Activated T-cell treated with anti-CD3 and anti-CD28 coated beads for 48 hours (primary cell): ENCODE data around the gene TFPT.

Experiments
- DNase-seq: peaks from one replicate; pipeline ENCODE4 v3.0.0-alpha.2; 2020; ENCODE audit warnings: low read depth

The TFPT gene, protein sequence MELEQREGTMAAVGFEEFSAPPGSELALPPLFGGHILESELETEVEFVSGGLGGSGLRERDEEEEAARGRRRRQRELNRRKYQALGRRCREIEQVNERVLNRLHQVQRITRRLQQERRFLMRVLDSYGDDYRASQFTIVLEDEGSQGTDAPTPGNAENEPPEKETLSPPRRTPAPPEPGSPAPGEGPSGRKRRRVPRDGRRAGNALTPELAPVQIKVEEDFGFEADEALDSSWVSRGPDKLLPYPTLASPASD

GRCh38 chr19:54115109-54116063 lies at the start of gene TFPT, which contains the start of gene PRPF31:
TSS of gene TFPT (minus strand) at chr19:54115657. CDS start at chr19:54115269, 388 bp downstream.
TSS of gene PRPF31 (plus strand) at chr19:54115754. CDS start at chr19:54118279, 2,525 bp downstream.
- DNase-seq, result peak; percentile 90

DNA sequence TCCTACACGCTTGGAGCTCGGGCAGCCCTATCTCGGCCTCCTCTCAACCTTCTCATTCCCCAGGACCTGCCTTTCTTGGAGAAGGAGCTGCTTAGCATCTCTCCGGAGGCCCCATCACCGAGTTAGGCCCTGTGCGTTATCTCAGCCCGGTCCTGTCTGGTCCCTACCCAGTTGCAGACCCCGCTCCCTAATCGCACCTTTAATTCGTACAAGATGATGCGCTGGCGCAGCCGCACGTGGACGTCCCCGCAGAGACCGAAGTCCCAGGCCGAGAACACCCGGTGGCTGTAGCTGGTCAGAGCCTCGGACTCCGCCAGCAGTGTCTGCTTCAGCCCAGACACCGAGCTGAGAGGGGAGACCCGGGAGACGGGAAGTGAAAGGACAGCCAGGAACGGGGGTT lies 49.8 kb upstream of the TFPT start:
- no peak for DNase-seq

DNA sequence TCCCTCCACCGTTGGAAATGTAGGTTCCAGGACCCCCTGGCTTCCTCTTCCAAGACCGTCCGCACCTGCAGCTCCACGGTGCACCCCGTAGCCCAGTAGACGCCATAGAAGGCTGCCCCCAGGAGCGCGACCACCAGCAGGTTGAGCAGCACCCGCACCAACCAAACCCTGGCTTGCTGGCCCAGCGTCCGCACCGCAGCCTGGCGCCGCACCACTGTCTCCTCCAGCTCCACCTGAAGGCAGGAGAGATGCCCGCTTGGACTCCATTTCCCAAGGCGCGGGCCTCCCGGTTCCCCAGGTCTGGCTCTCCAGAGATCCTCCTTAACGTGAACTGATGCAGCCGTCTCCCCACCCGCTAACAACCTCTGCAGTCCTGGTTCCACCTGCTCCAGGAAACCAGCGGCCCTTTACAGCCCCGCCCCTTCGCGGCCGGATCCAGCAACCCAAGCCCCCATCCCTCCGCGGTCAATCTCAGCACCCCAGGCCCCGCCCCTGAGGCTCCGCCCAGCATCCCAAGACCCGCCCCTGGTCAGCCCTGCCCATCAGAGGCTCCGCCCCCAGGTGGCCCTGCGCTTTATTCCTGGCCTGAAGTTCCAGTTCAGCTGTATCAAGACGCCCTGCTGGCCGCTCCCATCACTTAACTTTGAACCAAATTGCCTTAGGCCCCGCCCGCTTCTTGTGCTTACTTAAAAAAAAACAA lies 49.1 kb upstream of the TFPT start:
- DNase-seq, result peak; percentile 64

DNA sequence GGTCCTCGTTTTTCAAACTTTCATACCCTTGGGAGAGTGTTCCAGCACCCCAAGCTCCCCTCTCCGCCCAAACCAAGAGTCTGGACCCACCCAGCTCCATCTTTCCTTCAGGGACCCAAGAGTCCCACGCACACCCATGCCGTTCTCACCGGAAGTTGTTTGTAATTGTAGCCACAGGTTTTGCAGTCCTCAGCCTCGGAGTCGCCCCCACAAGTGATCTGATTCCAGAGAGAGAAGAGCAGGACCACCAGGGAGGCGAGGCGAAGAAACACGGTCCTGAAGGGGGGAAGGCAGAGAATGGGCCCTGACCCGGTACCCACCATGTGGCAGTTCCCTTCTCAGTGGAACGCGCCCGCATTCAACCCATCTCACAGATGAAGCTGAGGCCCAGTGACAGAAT lies 47.4 kb upstream of the TFPT start:
- DNase-seq, result no peak

DNA sequence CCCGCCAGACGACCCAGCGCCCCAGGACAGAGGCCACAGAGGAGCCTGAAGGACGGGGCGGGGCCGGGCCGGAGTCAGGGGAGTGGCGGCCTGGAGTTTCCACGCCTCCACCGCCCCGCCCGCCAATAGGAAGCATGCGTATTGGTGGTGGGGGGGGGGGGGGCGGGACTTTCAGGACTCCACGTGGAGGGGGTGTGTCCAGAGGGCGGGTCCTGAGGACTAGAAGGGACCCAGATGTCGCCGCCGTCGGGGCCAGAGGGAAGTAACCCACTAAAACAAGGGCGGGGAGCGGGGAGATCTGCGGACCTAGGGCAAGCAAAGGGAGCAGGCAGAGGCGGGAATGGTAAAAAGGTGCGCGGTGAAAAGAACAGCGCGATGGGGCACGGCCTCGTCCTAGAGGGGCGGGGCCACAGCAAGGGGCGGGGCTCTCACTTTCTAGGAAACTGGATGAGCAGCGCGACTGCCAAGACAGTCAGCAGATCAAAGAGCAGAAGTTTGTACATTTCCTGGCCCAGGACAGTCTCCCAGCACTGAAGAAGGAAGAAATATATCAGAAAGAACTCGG lies 46.9 kb upstream of the TFPT start:
- DNase-seq, result peak; percentile 74

GRCh38 chr19:54160854-54161253 lies 45.4 kb upstream of the TFPT start:
- no peak for DNase-seq

DNA sequence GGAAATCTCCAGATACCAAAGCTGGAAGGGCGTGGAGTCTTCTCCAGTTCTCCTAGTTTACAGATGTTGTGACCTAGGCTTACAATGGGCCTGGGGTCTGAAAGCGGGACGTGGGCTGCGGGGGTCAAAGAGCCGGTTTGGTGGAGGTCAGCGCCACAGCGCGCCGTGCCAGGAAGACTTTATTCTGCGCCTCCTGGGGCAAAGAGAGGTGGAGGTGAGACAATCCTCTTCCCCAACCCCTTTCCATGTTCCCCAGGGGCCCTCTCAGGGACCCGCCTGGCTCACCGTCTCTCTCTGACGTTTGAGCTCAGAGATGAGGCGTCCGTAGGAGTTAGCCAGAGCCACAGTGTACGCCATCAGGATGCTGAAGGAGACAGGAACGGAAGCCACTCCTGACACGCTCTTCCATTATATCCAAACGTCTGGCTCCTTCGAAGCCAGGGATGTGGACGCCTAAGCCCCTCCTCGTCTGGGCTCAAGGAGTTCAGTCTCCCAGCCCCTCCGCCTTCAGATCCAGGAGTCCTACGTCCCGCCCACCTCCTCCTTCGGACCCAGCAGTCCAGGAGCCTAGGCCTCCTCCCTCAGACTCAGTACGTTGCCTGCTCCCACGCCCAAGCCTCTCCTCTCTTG lies 44.8 kb upstream of the TFPT start:
- no peak for DNase-seq

- DNase-seq, result peak; percentile 94
These were observed 44.1 kb upstream of the TFPT start, which contains the start of gene LENG1 for GRCh38 chr19:54159352-54160181. TSS of gene LENG1 (minus strand) at chr19:54159721. CDS start at chr19:54159695, 26 bp downstream.

DNA sequence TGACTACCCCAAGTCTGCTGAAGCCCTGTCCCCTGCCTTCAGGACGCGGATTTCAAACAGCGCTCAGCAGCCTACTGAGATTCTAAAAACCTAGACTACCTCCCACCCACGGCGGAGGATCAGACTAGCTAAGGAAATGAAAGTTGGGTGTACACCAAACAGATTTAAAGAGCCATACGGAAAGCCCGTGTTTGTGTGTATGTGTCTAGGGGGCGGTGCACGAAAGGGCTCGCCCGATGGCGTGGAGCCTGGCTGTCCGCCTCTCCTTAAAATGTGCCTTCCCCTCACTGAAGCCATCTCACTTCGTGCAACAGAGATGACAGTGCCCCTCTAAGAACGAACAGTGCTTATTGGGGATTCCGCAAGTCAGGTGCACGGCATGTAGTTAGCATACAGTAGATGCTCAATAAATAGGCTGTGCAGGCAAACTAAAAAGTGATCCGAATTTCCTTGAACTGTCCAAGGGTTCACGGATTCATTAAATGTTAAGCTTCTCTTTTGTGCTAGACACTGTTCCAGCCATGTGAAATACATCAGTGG lies 43.4 kb upstream of the TFPT start:
- DNase-seq, result no peak

- no peak for DNase-seq
These were observed 41.5 kb upstream of the TFPT start for GRCh38 chr19:54156953-54157352.

- no peak for DNase-seq
These were observed 41.0 kb upstream of the TFPT start for GRCh38 chr19:54156490-54156889.

- DNase-seq, result no peak
These were observed 40.2 kb upstream of the TFPT start for GRCh38 chr19:54155694-54156093.

GRCh38 chr19:54154603-54155345 lies 39.3 kb upstream of the TFPT start:
- no peak for DNase-seq

DNA sequence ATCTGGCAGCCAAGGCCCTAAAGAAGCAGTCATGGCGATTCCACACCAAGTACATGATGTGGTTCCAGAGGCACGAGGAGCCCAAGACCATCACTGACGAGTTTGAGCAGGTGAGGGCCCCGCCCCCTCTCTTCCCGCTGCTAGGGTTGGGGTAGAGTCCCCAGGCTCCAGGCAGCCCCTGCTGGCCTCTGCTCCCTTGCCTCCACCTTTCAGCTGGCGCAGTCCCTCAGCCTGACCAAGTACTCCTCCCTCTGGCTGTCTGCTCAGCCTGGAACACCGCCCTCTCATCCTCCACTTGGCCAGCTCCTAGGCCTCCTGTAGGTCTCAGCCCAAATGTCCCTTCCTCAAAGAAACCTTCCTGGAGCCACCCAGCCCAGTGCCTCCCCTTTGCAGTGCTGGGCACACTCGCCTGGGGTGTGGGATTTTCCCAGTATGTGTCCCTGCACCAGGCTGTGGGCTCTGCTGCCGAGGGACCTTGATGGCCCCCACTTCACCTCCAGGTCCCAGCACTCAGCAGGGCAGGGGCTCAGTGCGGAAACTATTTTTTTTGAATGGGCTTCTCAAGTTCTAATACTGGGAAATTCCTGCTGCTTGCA lies 38.4 kb upstream of the TFPT start:
- no peak for DNase-seq

DNA sequence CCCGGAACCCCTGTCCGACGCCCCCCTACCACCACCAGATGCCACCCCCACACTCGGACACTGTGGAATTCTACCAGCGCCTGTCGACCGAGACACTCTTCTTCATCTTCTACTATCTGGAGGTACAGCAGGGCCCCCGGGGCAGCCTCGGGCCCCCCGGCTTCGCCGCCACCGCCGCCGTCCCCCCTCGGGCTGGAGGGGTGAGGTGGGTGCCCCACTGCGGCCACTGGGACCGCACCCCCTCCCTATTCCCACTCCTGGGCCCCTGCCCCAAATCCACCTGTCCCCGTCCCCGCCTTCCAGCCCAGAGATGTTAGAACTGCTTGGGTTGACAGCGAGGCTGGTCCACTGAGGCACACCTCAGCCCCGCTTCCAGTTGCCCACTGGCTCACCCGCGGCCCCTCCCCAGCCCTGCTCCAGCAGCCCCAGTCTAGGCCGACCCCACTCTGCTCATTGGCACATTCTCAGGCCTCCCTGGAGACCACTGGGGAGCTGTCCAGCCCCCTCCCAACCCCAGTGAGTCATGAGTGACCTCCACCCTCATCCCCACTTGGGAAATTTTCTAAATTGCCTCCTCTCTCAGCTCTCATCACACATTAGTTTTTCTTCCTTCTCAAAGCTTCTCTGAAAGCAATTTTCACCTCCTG lies 37.5 kb upstream of the TFPT start:
- no peak for DNase-seq

DNA sequence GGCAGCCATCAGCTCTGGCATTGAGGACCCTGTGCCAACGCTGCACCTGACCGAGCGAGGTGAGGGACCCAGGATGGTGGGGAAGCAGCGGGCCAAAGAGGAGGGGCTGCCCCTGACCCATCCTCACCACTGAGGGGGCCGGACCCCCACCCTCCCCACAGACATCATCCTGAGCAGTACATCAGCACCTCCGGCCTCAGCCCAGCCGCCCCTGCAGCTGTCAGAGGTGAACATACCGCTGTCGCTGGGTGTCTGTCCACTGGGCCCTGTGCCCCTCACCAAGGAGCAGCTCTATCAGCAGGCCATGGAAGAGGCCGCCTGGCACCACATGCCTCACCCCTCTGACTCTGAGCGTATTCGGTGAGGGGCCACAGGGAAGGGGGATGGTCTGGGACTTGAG lies 36.8 kb upstream of the TFPT start:
- DNase-seq, result no peak

DNA sequence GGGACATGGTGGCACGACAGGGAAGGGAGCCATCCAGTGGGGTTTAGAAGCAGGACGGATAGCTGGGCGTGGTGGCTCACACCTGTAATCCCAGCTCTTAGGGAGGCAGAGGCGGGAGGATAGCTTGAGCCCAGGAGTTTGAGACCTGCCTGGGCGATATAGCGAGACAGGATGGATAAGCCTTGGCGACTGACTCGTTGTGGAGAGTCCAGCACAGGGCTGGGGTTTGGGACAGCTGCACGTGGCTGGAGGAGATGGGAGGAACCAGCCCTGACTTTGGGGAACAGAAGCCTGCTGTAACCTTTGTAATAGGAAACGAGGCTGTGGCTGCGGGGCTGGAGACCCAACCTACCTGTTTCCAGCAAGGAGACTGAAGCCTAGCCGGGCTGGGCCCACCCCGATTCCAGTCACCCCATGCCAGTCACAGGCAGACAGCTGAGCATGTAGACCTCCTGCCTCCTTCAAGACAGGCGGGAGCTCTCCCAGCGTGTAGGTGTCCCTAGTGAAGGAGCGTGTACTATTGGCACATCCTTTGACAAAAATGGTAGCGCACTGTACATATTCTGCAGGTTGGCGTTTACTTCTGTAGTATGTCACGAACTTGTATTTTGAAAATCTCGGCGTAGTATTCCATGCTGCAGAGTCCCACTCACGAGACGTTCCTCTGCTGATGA lies 36.0 kb upstream of the TFPT start:
- no peak for DNase-seq
